Hepatocyte (in vitro differentiated cells): ENCODE measurements around the gene SHISA6. TPM values are rescaled to one million over a fixed set of nuclear protein-coding genes. Genes with fewer than 3 reads are reported as not detected.

ENCODE experiments used
- DNase-seq: peaks from one replicate; pipeline ENCODE4 v3.0.0-alpha.2; 2016; ENCODE audit warnings: low spot score
- H2AFZ ChIP-seq: fragments of 200-600 bp; sonication (generic); 2 replicates; pipeline ENCODE4 v1.6.0; 2016; ENCODE audit warnings: antibody characterized with exemption, mild to moderate bottlenecking
- H3K27ac ChIP-seq: fragments of 200-600 bp; sonication (generic); 2 replicates; pipeline ENCODE4 v1.5.1; 2016; ENCODE audit warnings: mild to moderate bottlenecking
- H3K27me3 ChIP-seq: fragments of 200-600 bp; sonication (generic); 2 replicates; pipeline ENCODE4 v1.6.1; 2016
- H3K36me3 ChIP-seq: fragments of 200-600 bp; sonication (generic); replicated peaks from 2 replicates; pipeline ENCODE4 v1.5.1; 2016; ENCODE audit warnings: low read depth; ENCODE audit not compliant: insufficient read depth
- H3K4me1 ChIP-seq: fragments of 200-600 bp; sonication (generic); 2 replicates; pipeline ENCODE4 v1.5.1; 2016; ENCODE audit warnings: mild to moderate bottlenecking, moderate library complexity; ENCODE audit not compliant: insufficient read depth
- H3K4me2 ChIP-seq: fragments of 200-600 bp; sonication (generic); 2 replicates; pipeline ENCODE4 v1.6.0; 2016
- H3K4me3 ChIP-seq: fragments of 200-600 bp; sonication (generic); 2 replicates; pipeline ENCODE4 v1.5.1; 2016; ENCODE audit warnings: mild to moderate bottlenecking
- H3K79me2 ChIP-seq: fragments of 200-600 bp; sonication (generic); 2 replicates; pipeline ENCODE4 v1.6.0; 2017; ENCODE audit warnings: mild to moderate bottlenecking
- H3K9me2 ChIP-seq: fragments of 200-600 bp; sonication (generic); replicated peaks from 2 replicates; pipeline ENCODE4 v1.6.0; 2017; ENCODE audit warnings: mild to moderate bottlenecking; ENCODE audit not compliant: insufficient read depth
- H3K9me3 ChIP-seq: fragments of 200-600 bp; sonication (generic); 2 replicates; pipeline ENCODE4 v1.5.1; 2016; ENCODE audit warnings: low read depth, mild to moderate bottlenecking
- H4K20me1 ChIP-seq: fragments of 200-600 bp; sonication (generic); 2 replicates; pipeline ENCODE4 v1.6.0; 2016; ENCODE audit warnings: mild to moderate bottlenecking; ENCODE audit not compliant: insufficient read depth, poor library complexity, severe bottlenecking
- CTCF ChIP-seq: fragments of 200-600 bp; sonication (generic); IDR thresholded peaks from 2 replicates; pipeline ENCODE4 v1.5.1; 2016; ENCODE audit warnings: antibody characterized with exemption, mild to moderate bottlenecking; ENCODE audit not compliant: poor library complexity
- EZH2 ChIP-seq: fragments of 200-600 bp; sonication (generic); IDR thresholded peaks from 2 replicates; pipeline ENCODE4 v1.6.1; 2016; ENCODE audit warnings: antibody characterized with exemption, mild to moderate bottlenecking, borderline replicate concordance
- EZH2phosphoT487 ChIP-seq: fragments of 200-600 bp; sonication (generic); IDR thresholded peaks from one replicate; pipeline ENCODE4 v1.6.1; 2018; ENCODE audit warnings: antibody characterized with exemption, mild to moderate bottlenecking, low read depth, moderate library complexity; ENCODE audit not compliant: unreplicated experiment, severe bottlenecking
- WGBS: methylation state at CpG from one replicate; pipeline ENCODE4 v1.1.6; 2016; ENCODE audit warnings: low lambda C conversion rate; ENCODE audit errors: missing lambda C conversion rate; 5-methylcytosine and 5-hydroxymethylcytosine counted together
- polyA plus RNA-seq: library from polyadenylated mRNA; unstranded; fragments of >200 nt; fragmentation: Nextera tagmentation; extraction: Ambion mirVana; gene quantifications from 2 replicates; pipeline ENCODE4 v1.2.1, GENCODE V29; 2016
- total RNA-seq: library from RNA; depleted of rRNA; stranded (reverse); fragments of >200 nt; gene quantifications from 2 replicates; pipeline ENCODE4 v1.2.3, GENCODE V29; 2014

SHISA6 gene
- total and polyA plus RNA-seq, 2 experiments from 2014 or later: 0.21 to 0.80 TPM

- Histone ChIP-seq H2AFZ (no peak overlapping the region), H3K27ac (no peak overlapping the region), H3K4me2 (no peak overlapping the region), H3K4me1 (no peaks in the 10 kb centered on the region), H3K27me3 (no peaks in the 10 kb centered on the region), H3K36me3 (no peaks in the 10 kb centered on the region), H3K79me2 (no peaks in the 10 kb centered on the region), H3K4me3 (no peak overlapping the region), H3K9me2 (no peaks in the 10 kb centered on the region), H4K20me1 (no peaks in the 10 kb centered on the region), H3K9me3 (no peaks in the 10 kb centered on the region)
- DNase-seq: no peak
- no peak for TF ChIP-seq EZH2phosphoT487
- TF ChIP-seq CTCF: no peak
- no peak for TF ChIP-seq EZH2
- WGBS: 92% methylated on average over 12 of the region's 12 CpGs
These were observed 62.9 kb downstream of the SHISA6 start for GRCh38 chr17:11303773-11304394.

GRCh38 chr17:11304568-11304967 is 63.6 kb downstream of the SHISA6 start:
- no peaks in the 10 kb centered on the region for H4K20me1 ChIP-seq
- no peaks in the 10 kb centered on the region for H3K9me3 ChIP-seq
- H2AFZ ChIP-seq: no peak overlapping the region
- no peaks in the 10 kb centered on the region for H3K36me3 ChIP-seq
- no peaks in the 10 kb centered on the region for H3K27me3 ChIP-seq
- H3K27ac ChIP-seq: no peak overlapping the region
- DNase-seq: no peak
- no peaks in the 10 kb centered on the region for H3K4me1 ChIP-seq
- H3K9me2 ChIP-seq: no peaks in the 10 kb centered on the region
- 91% methylated on average over 7 of the region's 7 CpGs for WGBS
- no peak overlapping the region for H3K4me3 ChIP-seq
- TF ChIP-seq CTCF (no peak), EZH2 (no peak), EZH2phosphoT487 (no peak)
- no peaks in the 10 kb centered on the region for H3K79me2 ChIP-seq
- H3K4me2 ChIP-seq: no peak overlapping the region

- Histone ChIP-seq H3K27me3 (no peaks in the 10 kb centered on the region), H3K4me3 (no peak overlapping the region), H3K4me1 (no peaks in the 10 kb centered on the region), H2AFZ (no peak overlapping the region), H3K36me3 (no peaks in the 10 kb centered on the region), H3K9me2 (no peaks in the 10 kb centered on the region), H3K27ac (no peak overlapping the region), H3K79me2 (no peaks in the 10 kb centered on the region), H3K4me2 (no peak overlapping the region), H3K9me3 (no peaks in the 10 kb centered on the region), H4K20me1 (no peaks in the 10 kb centered on the region)
- DNase-seq: no peak
- 97% methylated on average over 9 of the region's 9 CpGs for WGBS
- no peak for TF ChIP-seq CTCF
- TF ChIP-seq EZH2phosphoT487: no peak
- TF ChIP-seq EZH2: no peak
These were observed 64.5 kb downstream of the SHISA6 start for GRCh38 chr17:11305524-11305923.
